GM19438 (cell line): ENCODE results near the gene CDC25C.

Experiments
- ATAC-seq: cut with Tn5 transposase; IDR thresholded peaks from one replicate; pipeline ENCODE4 v1.9.1; 2021; ENCODE audit warnings: low read depth; ENCODE audit not compliant: unreplicated experiment

Gene CDC25C

GRCh38 chr5:138240650-138241385 is 90.8 kb downstream of the CDC25C start:
- no peak for ATAC-seq

GRCh38 chr5:138238034-138238433 is 93.6 kb downstream of the CDC25C start:
- ATAC-seq = no peak
